Stimulated activated memory B cell treated with anti-CD40 and anti-IgM and Interleukin-4, amounts not matched to agents 10 μg/mL and 1 μg/mL and 100 μg/mL, for 72 hours (primary cell): ENCODE data around the gene THUMPD1.
"Not testable (repeated sequence)": the region's sequence is repeated elsewhere in the genome, so short reads cannot be mapped to it uniquely, and the experiment has no call there.

ENCODE experiments used
- ATAC-seq: fragments of 150-1000 bp; cut with Tn5 transposase; 2 replicates; pipeline ENCODE4 v1.10.0; 2021
- H3K27ac Mint-ChIP-seq: one replicate; pipeline ENCODE4 v1.8.0; 2022; ENCODE audit warnings: mild to moderate bottlenecking, mixed read lengths
- H3K27me3 Mint-ChIP-seq: one replicate; pipeline ENCODE4 v1.8.0; 2022; ENCODE audit warnings: mixed read lengths
- H3K36me3 Mint-ChIP-seq: one replicate; pipeline ENCODE4 v1.8.0; 2022; ENCODE audit warnings: mixed read lengths
- H3K4me1 Mint-ChIP-seq: one replicate; pipeline ENCODE4 v1.8.0; 2022; ENCODE audit warnings: mixed read lengths
- H3K4me3 Mint-ChIP-seq: one replicate; pipeline ENCODE4 v1.8.0; 2022; ENCODE audit warnings: mild to moderate bottlenecking, moderate library complexity, mixed read lengths
- H3K9me3 Mint-ChIP-seq: one replicate; pipeline ENCODE4 v1.8.0; 2022; ENCODE audit warnings: mixed read lengths

THUMPD1 gene

DNA sequence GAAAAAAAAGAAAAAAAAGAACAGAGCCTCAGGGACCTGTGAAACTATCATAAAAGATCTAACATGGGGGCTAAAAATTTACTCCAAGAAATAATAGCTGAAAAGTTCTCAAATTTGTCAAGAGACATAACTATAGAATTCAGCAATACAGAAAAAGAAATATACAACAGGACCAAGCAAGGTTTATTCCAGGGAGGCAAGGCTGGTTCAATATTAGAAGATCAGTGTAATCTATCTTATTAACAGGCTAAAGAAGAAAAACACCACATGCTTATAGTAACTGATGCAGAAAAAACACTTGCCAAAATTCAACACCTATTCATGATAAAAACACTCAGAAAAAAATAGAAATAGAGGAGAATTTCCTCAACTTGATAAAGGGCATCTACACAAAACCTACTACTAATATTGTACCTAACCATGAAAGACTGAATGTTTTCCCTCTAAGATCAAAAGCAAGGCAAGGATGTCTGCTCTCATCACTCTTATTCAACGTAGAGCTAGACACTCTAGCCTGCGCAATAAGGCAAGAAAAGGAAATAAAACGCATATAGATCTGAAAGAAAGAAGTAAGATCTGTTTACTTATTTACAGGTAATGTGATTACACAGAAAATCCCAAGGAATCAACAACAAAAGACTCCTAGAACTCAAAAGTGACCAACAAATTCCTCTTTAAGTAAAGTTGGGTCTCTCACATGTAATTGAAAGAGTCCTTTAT, 20.9 kb upstream of the THUMPD1 start:
- Mint-ChIP-seq H3K27ac (peak overlapping the region; percentile 82), H3K4me3 (peak overlapping the region; percentile 84), H3K9me3 (peaks cover 6% of the 10 kb centered on the region), H3K36me3 (peaks cover 23% of the 10 kb centered on the region), H3K4me1 (peaks cover 16% of the 10 kb centered on the region), H3K27me3 (no peaks in the 10 kb centered on the region)
- no peak for ATAC-seq

DNA sequence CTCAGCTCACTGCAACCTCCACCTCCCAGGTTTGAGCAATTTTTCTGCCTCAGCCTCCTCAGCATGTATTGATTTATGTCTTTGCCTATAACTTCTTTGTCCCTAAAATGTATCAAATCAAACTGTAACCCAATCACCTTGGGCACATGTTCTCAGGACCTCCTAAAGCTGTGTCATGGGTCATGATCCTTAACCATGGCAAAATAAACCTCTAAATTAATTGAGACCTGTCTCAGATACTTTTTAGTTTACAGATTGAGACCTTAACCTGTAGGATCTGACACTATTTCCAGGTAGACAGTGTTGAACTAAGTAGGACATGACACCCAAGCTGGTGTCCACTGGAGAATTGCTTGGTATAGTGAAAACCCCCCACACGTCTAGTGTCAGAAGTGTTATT, 19.6 kb upstream of the THUMPD1 start:
- no peak overlapping the region for H3K4me3 Mint-ChIP-seq
- peaks cover 6% of the 10 kb centered on the region for H3K9me3 Mint-ChIP-seq
- ATAC-seq, result no peak
- H3K4me1 Mint-ChIP-seq, result peaks cover 16% of the 10 kb centered on the region
- no peaks in the 10 kb centered on the region for H3K27me3 Mint-ChIP-seq
- H3K27ac Mint-ChIP-seq, result no peak overlapping the region
- peaks cover 23% of the 10 kb centered on the region for H3K36me3 Mint-ChIP-seq

DNA sequence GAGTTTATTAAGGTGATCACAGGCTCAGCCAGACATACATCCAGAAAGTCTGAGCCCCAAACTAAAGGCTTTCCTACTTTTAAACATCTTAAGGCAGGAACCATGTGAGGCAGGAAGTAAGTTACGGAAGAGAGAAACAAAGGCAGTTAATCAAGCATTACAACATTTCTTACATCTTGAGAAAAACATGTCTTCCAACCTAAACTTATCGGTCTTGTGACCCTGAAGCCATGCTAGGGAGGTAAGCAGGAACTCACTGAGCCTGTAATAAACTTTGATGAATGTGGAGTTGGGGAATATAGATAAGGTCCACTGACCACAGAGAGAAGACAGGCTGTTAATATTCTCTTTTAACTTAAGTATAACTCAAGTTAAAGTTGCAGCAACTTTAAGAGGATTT, 18.7 kb upstream of the THUMPD1 start:
- no peak overlapping the region for H3K4me3 Mint-ChIP-seq
- peaks cover 23% of the 10 kb centered on the region for H3K36me3 Mint-ChIP-seq
- no peak for ATAC-seq
- no peak overlapping the region for H3K27ac Mint-ChIP-seq
- peaks cover 16% of the 10 kb centered on the region for H3K4me1 Mint-ChIP-seq
- no peaks in the 10 kb centered on the region for H3K27me3 Mint-ChIP-seq
- H3K9me3 Mint-ChIP-seq, result peaks cover 6% of the 10 kb centered on the region

DNA sequence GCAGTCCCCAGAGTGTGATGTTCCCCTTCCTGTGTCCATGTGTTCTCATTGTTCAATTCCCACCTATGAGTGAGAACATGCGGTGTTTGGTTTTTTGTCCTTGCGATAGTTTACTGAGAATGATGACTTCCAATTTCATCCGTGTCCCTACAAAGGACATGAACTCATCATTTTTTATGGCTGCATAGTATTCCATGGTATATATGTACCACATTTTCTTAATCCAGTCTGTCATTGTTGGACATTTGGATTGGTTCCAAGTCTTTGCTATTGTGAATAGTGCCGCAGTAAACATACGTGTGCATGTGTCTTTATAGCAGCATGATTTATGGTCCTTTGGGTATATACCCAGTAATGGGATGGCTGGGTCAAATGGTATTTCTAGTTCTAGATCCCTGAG, 14.2 kb upstream of the THUMPD1 start:
- H3K4me1 Mint-ChIP-seq, H3K36me3 Mint-ChIP-seq, ATAC-seq, H3K9me3 Mint-ChIP-seq, H3K27me3 Mint-ChIP-seq, H3K27ac Mint-ChIP-seq, H3K4me3 Mint-ChIP-seq: not testable (repeated sequence)

DNA sequence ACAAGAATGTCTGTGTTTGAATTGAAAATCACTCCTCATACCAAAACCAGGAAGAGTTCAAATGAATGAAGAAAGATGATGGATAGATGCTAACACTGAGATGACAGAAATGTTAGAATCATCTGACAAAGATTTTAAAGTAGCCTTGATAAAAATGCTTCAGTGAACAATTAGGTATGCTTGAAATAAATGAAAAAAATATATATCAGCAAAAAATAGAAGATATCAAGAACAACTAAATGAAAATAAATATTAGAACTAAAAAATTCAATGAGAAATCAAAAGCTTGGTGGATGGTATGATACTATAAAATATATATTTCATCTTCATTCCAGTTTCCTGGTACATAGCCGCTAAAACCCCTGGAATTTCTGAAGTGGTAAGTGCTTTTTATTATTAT, 13.6 kb upstream of the THUMPD1 start:
- Mint-ChIP-seq H3K36me3 (peaks cover 4% of the 10 kb centered on the region), H3K4me1 (no peaks in the 10 kb centered on the region), H3K4me3 (no peak overlapping the region), H3K27ac (no peak overlapping the region), H3K9me3 (peaks cover 3% of the 10 kb centered on the region), H3K27me3 (no peaks in the 10 kb centered on the region)
- ATAC-seq, result no peak

DNA sequence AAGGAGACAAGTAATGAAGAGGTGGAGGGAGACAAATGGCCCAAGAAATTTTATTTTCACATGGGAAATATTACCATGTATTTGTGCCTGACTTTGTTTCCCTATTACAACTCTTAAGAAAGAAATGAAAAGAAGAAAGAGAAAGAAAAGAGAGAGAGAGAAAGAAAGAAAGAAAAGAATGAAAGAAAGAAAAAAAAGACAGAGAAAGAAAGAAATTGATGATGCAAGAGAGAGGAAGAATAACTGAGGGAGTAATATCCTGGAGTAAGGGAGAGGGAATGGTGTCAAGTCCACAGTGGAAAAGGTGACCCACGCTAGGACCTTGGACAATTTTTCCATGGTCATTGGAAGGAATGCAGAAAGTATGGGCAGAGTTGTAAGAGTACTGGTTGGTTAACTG, 12.1 kb upstream of the THUMPD1 start:
- H3K4me1 Mint-ChIP-seq, result no peaks in the 10 kb centered on the region
- H3K9me3 Mint-ChIP-seq, result peaks cover 3% of the 10 kb centered on the region
- H3K4me3 Mint-ChIP-seq, result no peak overlapping the region

DNA sequence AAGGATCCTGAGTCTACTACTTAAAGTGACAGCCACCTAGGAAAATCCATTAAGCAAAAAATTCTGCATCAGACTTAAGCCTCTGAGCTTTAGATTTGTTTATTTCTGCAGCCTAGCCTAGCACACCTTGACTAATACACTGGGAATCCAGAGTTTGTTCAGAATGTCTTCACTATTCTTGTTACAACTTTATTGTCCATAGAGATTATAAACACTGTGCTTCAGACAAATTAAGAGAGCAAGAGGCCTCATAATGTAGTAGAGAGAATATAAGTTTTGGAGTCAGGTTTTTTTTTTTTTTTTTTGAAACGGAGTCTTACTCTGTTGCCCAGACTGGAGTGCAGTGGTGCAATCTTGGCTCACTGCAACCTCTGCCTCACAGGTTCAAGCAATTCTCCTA, 8.9 kb upstream of the THUMPD1 start:
- H3K4me1 Mint-ChIP-seq, result no peaks in the 10 kb centered on the region
- no peak overlapping the region for H3K4me3 Mint-ChIP-seq
- H3K27ac Mint-ChIP-seq, result no peak overlapping the region
- ATAC-seq, result no peak
- H3K9me3 Mint-ChIP-seq, result peaks cover 9% of the 10 kb centered on the region
- peaks cover 9% of the 10 kb centered on the region for H3K36me3 Mint-ChIP-seq
- H3K27me3 Mint-ChIP-seq, result no peaks in the 10 kb centered on the region

More for the DNA sequence above, 12.1 kb upstream of the THUMPD1 start:
- no peaks in the 10 kb centered on the region for H3K36me3 Mint-ChIP-seq
- no peaks in the 10 kb centered on the region for H3K27me3 Mint-ChIP-seq
- no peak overlapping the region for H3K27ac Mint-ChIP-seq
- no peak for ATAC-seq

DNA sequence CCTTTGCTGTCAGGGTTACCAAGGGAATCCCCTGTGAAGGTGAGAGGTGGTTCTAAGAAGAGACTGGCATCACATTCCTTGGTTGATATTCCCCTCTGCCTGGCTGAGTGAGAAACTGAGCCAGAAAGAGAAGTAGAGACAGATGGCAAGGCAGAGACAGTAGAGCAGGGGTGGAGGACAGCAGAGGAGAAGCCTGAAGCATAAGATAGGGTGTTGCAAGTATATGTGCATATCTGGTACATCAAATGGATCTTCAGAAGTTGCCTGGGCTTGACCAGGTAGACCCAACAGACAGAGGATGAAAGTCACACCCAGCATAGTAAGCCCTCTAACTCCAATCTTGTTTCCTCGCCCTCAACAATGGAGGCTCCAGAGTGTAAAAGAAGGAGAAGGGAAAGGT, 7.9 kb upstream of the THUMPD1 start:
- H3K4me1 Mint-ChIP-seq, result no peaks in the 10 kb centered on the region

DNA sequence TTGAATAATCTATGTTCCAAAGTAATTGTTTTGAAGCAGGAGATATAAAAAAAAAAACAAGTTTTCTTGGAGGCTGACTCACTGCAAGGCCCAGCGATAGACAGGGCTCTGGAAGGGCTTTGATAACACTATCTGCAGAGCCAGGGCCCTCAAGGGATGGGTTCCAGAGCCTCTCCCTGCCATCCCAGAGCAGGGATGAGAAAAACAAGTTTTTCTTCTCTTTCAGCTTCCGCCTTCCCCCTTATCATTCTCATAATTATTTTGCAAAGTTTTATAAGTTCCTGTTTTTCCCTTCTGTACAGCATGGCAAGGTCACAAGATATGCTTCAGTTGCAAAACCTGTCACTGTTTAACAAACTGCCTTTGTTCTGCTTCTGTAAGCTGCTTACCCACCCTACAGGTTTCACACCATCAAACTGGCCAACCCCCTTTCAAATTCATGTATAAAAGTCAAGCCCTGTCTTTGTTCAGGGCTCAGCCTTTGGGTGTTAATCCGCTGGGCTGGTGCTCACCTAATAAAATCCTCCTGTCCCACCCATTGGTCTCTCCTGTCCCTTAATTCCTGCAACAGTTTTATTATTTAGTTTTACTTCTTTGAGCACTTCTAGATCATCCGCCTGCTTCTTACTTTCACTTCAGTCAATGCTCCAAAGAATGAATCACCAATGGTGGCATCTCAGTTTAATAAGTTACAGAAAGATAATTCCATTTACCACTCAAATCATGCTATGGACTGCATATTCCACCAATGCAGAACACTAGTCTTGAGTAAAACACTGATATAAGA, 5.6 kb upstream of the THUMPD1 start:
- ATAC-seq, result no peak
- no peak overlapping the region for H3K27ac Mint-ChIP-seq
- H3K36me3 Mint-ChIP-seq, result peaks cover 9% of the 10 kb centered on the region
- H3K27me3 Mint-ChIP-seq, result no peaks in the 10 kb centered on the region
- no peaks in the 10 kb centered on the region for H3K4me1 Mint-ChIP-seq
- H3K9me3 Mint-ChIP-seq, result peaks cover 6% of the 10 kb centered on the region
- H3K4me3 Mint-ChIP-seq, result no peak overlapping the region

More for the DNA sequence above, 7.9 kb upstream of the THUMPD1 start:
- Mint-ChIP-seq H3K9me3 (peaks cover 6% of the 10 kb centered on the region), H3K4me3 (no peak overlapping the region), H3K27me3 (no peaks in the 10 kb centered on the region), H3K27ac (no peak overlapping the region), H3K36me3 (peaks cover 9% of the 10 kb centered on the region)
- no peak for ATAC-seq

DNA sequence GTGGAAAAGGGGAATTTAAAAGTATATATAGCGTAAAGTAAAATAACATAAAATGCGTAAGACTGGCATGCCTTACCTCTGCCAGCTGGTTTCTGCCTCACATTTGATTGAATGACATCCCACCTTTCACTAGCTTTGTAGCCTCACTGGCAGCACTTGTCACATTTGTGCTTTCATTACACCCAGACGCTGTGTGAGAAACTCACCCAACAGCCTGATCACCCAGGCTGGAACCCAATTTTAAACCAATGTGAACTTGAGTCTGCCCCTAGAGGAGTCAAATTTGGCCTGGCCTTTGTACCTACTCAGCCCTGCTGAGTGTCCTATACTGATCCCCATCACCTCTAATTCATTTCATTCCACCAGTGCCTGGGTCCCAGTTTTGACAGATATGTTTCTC, 4.8 kb upstream of the THUMPD1 start:
- Mint-ChIP-seq H3K36me3 (peaks cover 9% of the 10 kb centered on the region), H3K4me1 (no peaks in the 10 kb centered on the region), H3K27me3 (no peaks in the 10 kb centered on the region), H3K9me3 (peaks cover 6% of the 10 kb centered on the region), H3K4me3 (no peak overlapping the region), H3K27ac (no peak overlapping the region)
- no peak for ATAC-seq

DNA sequence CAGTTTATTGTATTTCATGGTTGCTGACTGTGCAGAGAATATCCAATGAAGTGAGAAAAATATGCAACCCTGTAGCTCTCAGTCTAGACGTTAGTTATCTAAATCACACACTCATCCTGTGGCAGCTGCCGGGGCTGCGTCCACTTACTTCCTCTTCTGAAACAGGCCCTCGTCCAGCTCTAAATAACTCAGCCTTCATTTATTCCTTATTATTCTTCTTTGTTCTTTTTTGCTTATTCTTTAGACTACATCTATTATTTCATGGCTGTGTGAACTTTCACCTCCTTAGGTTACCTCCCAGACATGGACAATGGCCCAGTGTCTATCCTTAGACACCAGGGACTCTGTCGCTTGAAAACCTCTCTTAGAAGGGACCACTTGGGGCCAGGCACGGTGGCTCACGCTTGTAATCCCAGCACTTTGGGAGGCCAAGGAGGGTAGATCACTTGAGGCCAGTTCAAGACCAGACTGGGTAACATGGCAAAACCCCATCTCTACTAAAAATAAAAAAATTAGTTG, 3.4 kb upstream of the THUMPD1 start:
- no peak for ATAC-seq
- no peaks in the 10 kb centered on the region for H3K27me3 Mint-ChIP-seq
- H3K9me3 Mint-ChIP-seq, result peaks cover 6% of the 10 kb centered on the region
- H3K27ac Mint-ChIP-seq, result no peak overlapping the region
- H3K36me3 Mint-ChIP-seq, result peaks cover 9% of the 10 kb centered on the region
- peaks cover 9% of the 10 kb centered on the region for H3K4me1 Mint-ChIP-seq
- H3K4me3 Mint-ChIP-seq, result no peak overlapping the region

DNA sequence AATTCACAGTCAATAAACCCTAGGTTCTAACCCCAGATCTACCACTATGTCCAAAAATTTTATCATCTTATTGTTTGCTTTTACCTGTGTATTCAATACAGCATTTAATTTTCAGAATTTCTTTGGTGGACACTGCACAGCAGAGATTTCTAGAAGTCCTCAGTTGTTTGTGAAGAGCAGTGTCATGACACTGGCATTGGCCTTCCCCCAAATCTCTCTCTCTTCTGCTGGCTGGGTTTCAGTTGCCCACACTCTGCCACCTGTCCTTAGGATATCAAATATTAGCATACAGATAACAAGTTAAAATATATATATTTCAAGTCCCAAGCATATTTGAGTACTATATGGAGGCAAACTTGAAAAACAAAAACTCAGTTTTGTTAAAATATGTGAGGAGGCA, 2.0 kb upstream of the THUMPD1 start:
- Mint-ChIP-seq H3K36me3 (peaks cover 9% of the 10 kb centered on the region), H3K4me3 (no peak overlapping the region), H3K9me3 (peaks cover 6% of the 10 kb centered on the region), H3K27ac (no peak overlapping the region), H3K4me1 (peaks cover 23% of the 10 kb centered on the region), H3K27me3 (no peaks in the 10 kb centered on the region)
- no peak for ATAC-seq

DNA sequence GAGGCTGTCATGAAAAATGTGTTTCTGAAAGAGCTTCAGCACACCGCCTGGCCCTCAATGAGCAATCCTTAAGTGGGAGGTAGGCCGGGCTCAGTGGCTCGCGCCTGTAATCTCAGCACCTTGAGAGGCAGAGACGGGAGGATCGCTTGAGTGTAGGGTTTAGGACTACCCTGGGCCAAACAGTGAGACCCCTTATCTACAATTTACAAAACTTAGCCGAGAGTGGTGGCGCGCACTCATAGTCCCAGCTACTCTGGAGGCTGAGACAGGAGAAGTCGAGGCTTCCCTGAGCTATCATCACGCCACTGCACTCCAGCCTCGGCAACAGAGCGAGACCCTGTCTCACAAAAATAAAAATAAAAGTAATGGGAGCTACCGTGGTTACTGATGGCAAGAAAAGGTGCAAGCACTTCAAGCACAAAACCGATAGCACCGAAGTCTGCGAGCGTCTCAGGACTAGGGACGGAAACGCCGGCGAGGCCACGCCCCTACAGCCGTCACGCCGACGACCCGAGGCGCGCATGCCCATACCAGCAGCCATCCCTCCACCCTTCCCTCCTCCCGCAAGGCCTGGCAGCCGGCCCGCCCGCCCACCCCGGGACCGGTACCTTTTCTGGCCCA, 607 bp downstream of the THUMPD1 start:
- Mint-ChIP-seq H3K4me1 (peaks cover 29% of the 10 kb centered on the region), H3K27me3 (no peaks in the 10 kb centered on the region), H3K4me3 (peak overlapping the region; percentile 96), H3K9me3 (no peaks in the 10 kb centered on the region), H3K36me3 (peaks cover 12% of the 10 kb centered on the region), H3K27ac (peak overlapping the region; percentile 93)
- ATAC-seq, result peak; percentile 95

DNA sequence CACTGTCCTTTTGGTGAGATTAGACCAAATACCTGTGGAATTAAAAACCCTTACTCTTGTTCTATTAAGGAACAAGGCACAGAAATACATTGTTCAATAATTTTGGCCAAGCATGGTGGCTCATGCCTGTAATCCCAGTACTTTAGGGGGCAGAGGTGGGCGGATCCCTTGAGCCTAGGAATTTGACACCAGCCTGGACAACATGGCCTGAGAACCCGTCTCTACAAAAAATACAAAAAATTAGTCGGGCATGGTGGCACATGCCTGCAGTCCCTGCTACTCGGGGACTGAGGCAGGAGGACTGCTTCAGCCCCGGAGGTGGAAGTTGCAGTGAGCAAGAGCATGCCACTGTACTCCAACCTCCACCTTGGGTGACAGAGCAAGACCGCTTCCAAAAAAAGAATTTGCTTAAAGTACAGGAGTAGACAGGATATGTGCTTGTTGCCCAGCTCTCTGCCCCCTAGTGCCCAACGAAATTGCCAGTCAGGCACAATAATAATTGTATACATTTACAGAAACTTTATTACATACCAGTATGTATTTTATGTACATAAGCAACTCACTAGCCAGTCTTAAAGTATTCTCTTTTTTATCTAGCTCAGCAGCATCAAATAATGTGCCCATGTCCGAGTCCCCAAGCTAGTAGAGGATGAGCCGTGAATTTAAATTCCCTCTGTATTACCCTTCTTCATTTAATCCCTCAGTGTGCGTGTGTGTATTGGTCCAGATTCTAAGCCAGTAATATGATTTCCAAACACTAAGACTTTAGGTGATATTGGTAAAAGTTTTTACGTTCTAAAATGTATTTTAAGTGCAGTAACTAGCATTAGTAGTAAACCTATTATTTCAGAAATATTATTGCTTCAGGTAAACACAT, 1.4 kb downstream of the THUMPD1 start:
- Mint-ChIP-seq H3K36me3 (peaks cover 19% of the 10 kb centered on the region), H3K27ac (peak overlapping the region; percentile 93), H3K9me3 (no peaks in the 10 kb centered on the region), H3K4me1 (peaks cover 29% of the 10 kb centered on the region), H3K27me3 (no peaks in the 10 kb centered on the region), H3K4me3 (peak overlapping the region; percentile 96)
- ATAC-seq, result no peak

DNA sequence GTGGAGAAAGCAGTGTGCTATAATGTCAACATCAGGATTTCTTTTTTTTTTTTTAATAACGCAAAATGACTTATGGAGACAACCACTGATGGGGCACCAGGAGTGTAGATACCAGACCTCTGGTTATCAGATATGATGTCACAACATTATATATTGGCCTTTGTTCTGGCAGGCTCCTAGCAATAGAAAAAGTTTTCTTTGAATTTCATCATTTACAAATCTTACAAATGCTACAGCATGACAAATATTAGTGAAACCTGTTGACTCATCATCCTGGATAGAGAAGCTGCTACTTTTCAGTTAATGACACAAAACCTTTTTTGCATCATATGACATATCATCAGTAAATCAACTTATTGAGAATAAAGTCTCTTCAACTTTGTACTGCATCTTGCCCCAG, 6.1 kb downstream of the THUMPD1 start:
- ATAC-seq, result no peak
- Mint-ChIP-seq H3K4me3 (no peak overlapping the region), H3K9me3 (no peaks in the 10 kb centered on the region), H3K27ac (no peak overlapping the region), H3K27me3 (no peaks in the 10 kb centered on the region), H3K36me3 (peaks cover 26% of the 10 kb centered on the region), H3K4me1 (peaks cover 25% of the 10 kb centered on the region)
